Subcutaneous abdominal adipose tissue (tissue), 5 donors: ENCODE results near the gene ASRGL1.
A peak's percentile ranks its signal among the peaks of the same experiment; 100 is the strongest.

ENCODE experiments used
- H3K27ac ChIP-seq: one replicate; pipeline ENCODE4 v1.7.0; 2013; ENCODE audit warnings: low read depth, mild to moderate bottlenecking, inconsistent platforms, low read length, moderate library complexity
- H3K27me3 ChIP-seq, 5 donors: one replicate each; pipeline ENCODE4 v1.7.0; 2013; ENCODE audit warnings: low read length in 5 of 5, inconsistent platforms in 1 of 5; ENCODE audit not compliant: control insufficient read depth in 5 of 5, insufficient read depth in 4 of 5
- H3K36me3 ChIP-seq, 5 donors: one replicate each; pipeline ENCODE4 v1.7.0; 2013; ENCODE audit warnings: low read length in 5 of 5; ENCODE audit not compliant: control insufficient read depth in 5 of 5, insufficient read depth in 5 of 5
- H3K4me1 ChIP-seq, 5 donors: one replicate each; pipeline ENCODE4 v1.7.0; 2013; ENCODE audit warnings: low read length in 5 of 5, mild to moderate bottlenecking in 3 of 5, moderate library complexity in 1 of 5; ENCODE audit not compliant: control insufficient read depth in 5 of 5, insufficient read depth in 5 of 5
- H3K4me3 ChIP-seq, 5 donors: one replicate each; pipeline ENCODE4 v1.7.0; 2013; ENCODE audit warnings: low read length in 5 of 5, low read depth in 1 of 5
- H3K9ac ChIP-seq, 5 donors: one replicate each; pipeline ENCODE4 v1.7.0; 2013; ENCODE audit warnings: low read length in 5 of 5, mild to moderate bottlenecking in 4 of 5, moderate library complexity in 3 of 5
- H3K9me3 ChIP-seq, 5 donors: one replicate each; pipeline ENCODE4 v1.7.0; 2013; ENCODE audit warnings: low read length in 5 of 5; ENCODE audit not compliant: control insufficient read depth in 5 of 5
- donor health status: healthy.
- donor health status: healthy.
- donor health status: healthy.
- donor health status: healthy.
- donor health status: healthy.

Gene ASRGL1

GRCh38 chr11:62399172-62399877, 62.1 kb downstream of the ASRGL1 start:
- H3K27ac ChIP-seq = peak overlapping the region; percentile 71
- peak overlapping the region in 2 of 5 donors; percentile 23 to 38 for H3K9ac ChIP-seq
- no peaks in the 10 kb centered on the region for H3K27me3 ChIP-seq
- H3K4me1 ChIP-seq = peaks cover 24 to 71% (median 67%) of the 10 kb centered on the region in 5 donors
- H3K36me3 ChIP-seq = no peaks in the 10 kb centered on the region
- no peaks in the 10 kb centered on the region for H3K9me3 ChIP-seq
- H3K4me3 ChIP-seq = no peak overlapping the region

DNA sequence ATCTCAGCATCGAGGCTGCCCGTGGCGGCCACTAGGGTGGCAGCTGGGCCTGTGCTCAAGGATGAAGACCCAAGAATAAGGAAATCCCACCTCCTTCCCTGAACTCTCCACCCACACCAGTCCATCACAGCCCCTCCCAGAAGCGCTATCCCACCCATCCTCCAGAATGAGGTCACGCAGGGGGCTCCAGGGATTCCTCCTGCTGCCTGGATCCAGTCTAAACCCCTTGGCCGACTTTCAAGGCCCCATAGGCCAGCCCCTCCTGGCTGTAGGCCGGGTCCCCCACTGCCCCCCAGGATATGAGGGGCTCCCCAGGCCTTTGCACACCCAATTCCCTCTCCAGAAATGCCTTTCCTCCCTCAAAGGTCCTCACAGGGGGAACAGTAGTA, 62.6 kb downstream of the ASRGL1 start:
- Histone ChIP-seq H3K4me1 (peaks cover 24 to 66% (median 64%) of the 10 kb centered on the region in 5 donors), H3K36me3 (no peaks in the 10 kb centered on the region), H3K9me3 (no peaks in the 10 kb centered on the region), H3K27ac (peak overlapping the region; percentile 71), H3K27me3 (no peaks in the 10 kb centered on the region), H3K4me3 (no peak overlapping the region), H3K9ac (peak overlapping the region in 1 of 5 donors; percentile 38)

GRCh38 chr11:62400281-62400680, 63.0 kb downstream of the ASRGL1 start:
- Histone ChIP-seq H3K4me3 (no peak overlapping the region), H3K27ac (peak overlapping the region; percentile 71), H3K9me3 (no peaks in the 10 kb centered on the region), H3K9ac (peak overlapping the region in 1 of 5 donors; percentile 49), H3K27me3 (no peaks in the 10 kb centered on the region), H3K4me1 (peaks cover 23 to 62% (median 60%) of the 10 kb centered on the region in 5 donors), H3K36me3 (no peaks in the 10 kb centered on the region)

DNA sequence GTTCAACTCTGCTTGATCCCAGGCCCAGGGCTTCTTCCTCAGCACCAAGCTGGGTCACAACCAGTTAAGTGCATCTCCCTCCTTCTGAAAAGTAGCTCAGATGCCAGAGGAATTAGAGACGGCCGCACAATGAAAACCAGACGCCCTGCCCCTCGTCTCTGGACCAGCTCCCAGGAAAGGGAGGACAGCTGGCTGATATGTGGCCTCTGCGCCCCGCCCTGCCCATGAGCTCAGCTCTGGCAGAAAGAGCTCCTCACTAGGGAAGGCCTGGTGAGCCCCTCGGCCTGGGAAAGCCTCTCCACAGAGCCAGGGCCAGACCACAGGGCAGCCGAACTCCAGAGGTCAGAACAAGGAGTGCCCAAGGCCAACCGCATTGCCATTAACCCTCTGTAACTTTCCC, 63.5 kb downstream of the ASRGL1 start:
- peak overlapping the region in 2 of 5 donors; percentile 31 to 49 for H3K9ac ChIP-seq
- H3K27me3 ChIP-seq = no peaks in the 10 kb centered on the region
- no peaks in the 10 kb centered on the region for H3K9me3 ChIP-seq
- no peaks in the 10 kb centered on the region for H3K36me3 ChIP-seq
- H3K27ac ChIP-seq = peak overlapping the region; percentile 71
- peaks cover 21 to 60% (median 57%) of the 10 kb centered on the region in 5 donors for H3K4me1 ChIP-seq
- peak overlapping the region in 1 of 5 donors; percentile 16 for H3K4me3 ChIP-seq

GRCh38 chr11:62401356-62401755, 64.1 kb downstream of the ASRGL1 start:
- H3K9me3 ChIP-seq = no peaks in the 10 kb centered on the region
- peak overlapping the region in 2 of 5 donors; percentile 16 to 55 for H3K4me3 ChIP-seq
- H3K27me3 ChIP-seq = no peaks in the 10 kb centered on the region
- H3K9ac ChIP-seq = peak overlapping the region in 1 of 5 donors; percentile 49
- H3K27ac ChIP-seq = peak overlapping the region; percentile 71
- peaks cover 22 to 64% (median 57%) of the 10 kb centered on the region in 5 donors for H3K4me1 ChIP-seq
- no peaks in the 10 kb centered on the region for H3K36me3 ChIP-seq

DNA sequence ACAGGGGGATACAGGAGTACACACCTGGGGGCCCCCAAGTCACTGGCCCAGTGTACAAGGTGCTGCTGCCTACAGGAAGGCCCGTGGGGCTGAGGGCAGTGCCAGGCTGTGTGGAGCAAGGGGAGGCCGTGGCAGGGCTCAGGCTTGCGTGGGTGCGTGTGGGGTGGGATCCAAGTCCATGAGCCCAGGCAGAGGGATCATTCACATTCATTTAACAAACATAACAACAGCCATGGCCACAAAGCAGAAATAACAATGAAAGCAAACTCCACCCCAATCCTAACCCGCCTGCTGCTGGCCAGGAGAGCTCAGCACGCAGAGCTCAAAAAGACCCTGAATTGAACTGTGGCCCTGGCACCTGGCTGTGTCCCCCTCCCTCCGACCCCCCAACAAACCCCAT, 64.6 kb downstream of the ASRGL1 start:
- Histone ChIP-seq H3K9ac (peak overlapping the region in 3 of 5 donors; percentile 30 to 71 (median 49)), H3K4me1 (peaks cover 22 to 64% (median 56%) of the 10 kb centered on the region in 5 donors), H3K36me3 (no peaks in the 10 kb centered on the region), H3K9me3 (no peaks in the 10 kb centered on the region), H3K27me3 (no peaks in the 10 kb centered on the region), H3K4me3 (peak overlapping the region in 4 of 5 donors; percentile 5 to 55 (median 36)), H3K27ac (peak overlapping the region; percentile 71)

- Histone ChIP-seq H3K9ac (peak overlapping the region in 4 of 5 donors; percentile 30 to 71 (median 52)), H3K27ac (peak overlapping the region; percentile 71), H3K4me1 (peaks cover 22 to 64% (median 56%) of the 10 kb centered on the region in 5 donors), H3K9me3 (no peaks in the 10 kb centered on the region), H3K4me3 (peak overlapping the region in 4 of 5 donors; percentile 5 to 55 (median 36)), H3K36me3 (no peaks in the 10 kb centered on the region), H3K27me3 (no peaks in the 10 kb centered on the region)
These were observed 65.1 kb downstream of the ASRGL1 start for GRCh38 chr11:62402226-62402959.

DNA sequence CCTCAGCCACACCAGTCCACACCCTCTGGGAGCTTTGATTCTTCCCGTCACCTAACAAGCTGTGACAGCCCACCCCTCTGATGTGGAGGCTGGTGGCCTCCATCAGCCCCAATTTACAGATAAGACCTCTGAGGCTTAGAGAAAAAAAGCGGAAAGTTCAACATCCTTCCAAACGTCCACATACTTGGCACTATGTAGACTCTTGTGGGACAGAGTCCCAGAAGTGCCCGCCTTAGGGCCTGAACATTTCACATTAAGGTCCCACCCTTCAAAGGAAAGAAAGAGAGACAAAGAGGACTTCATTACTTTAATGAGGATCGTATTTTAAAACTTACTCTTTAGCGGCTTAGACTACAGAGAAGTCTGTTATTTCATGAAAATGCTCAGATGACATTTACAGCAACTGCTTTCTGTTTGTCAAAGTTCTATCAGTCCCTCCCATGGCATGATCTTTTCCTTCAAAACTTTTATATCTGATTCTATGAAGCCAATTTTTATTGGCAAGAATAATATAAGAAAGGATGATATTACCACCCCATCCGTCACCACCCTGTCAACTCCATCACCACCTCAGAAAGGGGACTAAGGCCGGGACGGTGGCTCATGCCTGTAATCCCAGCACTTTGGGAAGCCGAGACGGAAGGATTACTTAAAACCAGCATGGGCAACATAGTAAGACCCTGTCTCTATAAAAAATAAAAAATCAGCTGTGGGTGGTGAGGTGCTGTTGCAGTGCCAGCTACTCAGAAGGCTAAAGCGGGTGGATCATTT, 65.9 kb downstream of the ASRGL1 start:
- Histone ChIP-seq H3K27ac (peak overlapping the region; percentile 71), H3K9ac (peak overlapping the region in 2 of 5 donors; percentile 13 to 63), H3K27me3 (no peaks in the 10 kb centered on the region), H3K9me3 (no peaks in the 10 kb centered on the region), H3K36me3 (no peaks in the 10 kb centered on the region), H3K4me3 (no peak overlapping the region), H3K4me1 (peaks cover 22 to 58% (median 50%) of the 10 kb centered on the region in 5 donors)

DNA sequence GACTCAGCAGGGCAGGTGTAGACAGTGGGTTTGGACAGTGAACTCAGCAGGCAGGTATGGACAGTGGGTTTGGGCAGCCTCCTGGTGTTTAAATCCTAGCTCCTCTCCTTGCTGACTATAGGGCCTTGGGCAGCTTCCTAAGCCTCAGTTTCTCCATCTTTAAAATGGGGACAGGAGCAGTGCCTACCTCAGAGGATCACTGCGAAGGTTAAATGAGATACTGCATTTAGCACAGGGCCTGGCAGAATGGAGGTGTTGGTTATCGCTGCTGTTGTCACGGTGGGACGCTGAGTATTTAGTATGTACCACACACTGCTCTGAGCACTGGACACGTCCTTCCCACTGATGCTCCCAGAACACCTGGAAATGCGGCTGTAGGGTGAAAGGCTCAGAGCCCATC, 67.2 kb downstream of the ASRGL1 start:
- H3K9me3 ChIP-seq = no peaks in the 10 kb centered on the region
- H3K27me3 ChIP-seq = no peaks in the 10 kb centered on the region
- H3K4me3 ChIP-seq = no peak overlapping the region
- H3K9ac ChIP-seq = no peak overlapping the region
- H3K27ac ChIP-seq = no peak overlapping the region
- H3K4me1 ChIP-seq = peaks cover 20 to 45% (median 37%) of the 10 kb centered on the region in 5 donors
- no peaks in the 10 kb centered on the region for H3K36me3 ChIP-seq
